SU-DHL-6 (cell line): ENCODE data around the gene CCDC198.

ENCODE experiments used
- H2AFZ ChIP-seq: fragments of 200-600 bp; sonication (generic); 2 replicates; pipeline ENCODE4 v1.6.1; 2014; ENCODE audit warnings: low read depth, mild to moderate bottlenecking, moderate library complexity, mixed read lengths, antibody characterized with exemption, low read length; ENCODE audit not compliant: severe bottlenecking
- H3F3A ChIP-seq: fragments of 200-600 bp; shearing (Covaris generic); 2 replicates; pipeline ENCODE4 v1.6.0; 2016; ENCODE audit warnings: antibody characterized with exemption, mild to moderate bottlenecking; ENCODE audit not compliant: insufficient read depth
- H3K27ac ChIP-seq: fragments of 200-600 bp; sonication (generic); 2 replicates; pipeline ENCODE4 v1.5.1; 2016; ENCODE audit warnings: low read depth, mild to moderate bottlenecking, low read length, moderate library complexity, mixed read lengths
- H3K27me3 ChIP-seq: fragments of 200-600 bp; sonication (generic), shearing (Covaris generic); 2 replicates; pipeline ENCODE4 v1.6.0; 2014; ENCODE audit warnings: mild to moderate bottlenecking, low read length
- H3K36me3 ChIP-seq: fragments of 200-600 bp; sonication (generic); 2 replicates; pipeline ENCODE4 v1.6.1; 2014; ENCODE audit warnings: mild to moderate bottlenecking, low read length, mixed read lengths
- H3K4me2 ChIP-seq: fragments of 300-600, 200-600 bp; shearing (Covaris generic), sonication (generic); 2 replicates; pipeline ENCODE4 v1.6.0; 2014; ENCODE audit warnings: low read length, low read depth, mild to moderate bottlenecking; ENCODE audit not compliant: poor library complexity, severe bottlenecking
- H3K4me3 ChIP-seq: fragments of 200-600 bp; sonication (generic); 2 replicates; pipeline ENCODE4 v1.5.1; 2014; ENCODE audit warnings: antibody characterized with exemption, low read length, mild to moderate bottlenecking, mixed read lengths; ENCODE audit not compliant: insufficient read depth, poor library complexity, severe bottlenecking
- H3K79me2 ChIP-seq: fragments of 200-600 bp; sonication (generic); 2 replicates; pipeline ENCODE4 v1.6.1; 2014; ENCODE audit warnings: mild to moderate bottlenecking, low read length, moderate library complexity; ENCODE audit not compliant: insufficient read depth
- H3K9ac ChIP-seq: fragments of 200-600 bp; sonication (generic); 2 replicates; pipeline ENCODE4 v1.7.0; 2014; ENCODE audit warnings: mild to moderate bottlenecking, low read length
- H3K9me2 ChIP-seq: fragments of 200-600 bp; sonication (generic); replicated peaks from 2 replicates; pipeline ENCODE4 v1.6.1; 2014; ENCODE audit warnings: low read length; ENCODE audit not compliant: insufficient read depth
- H3K9me3 ChIP-seq: fragments of 200-600 bp; sonication (generic); 2 replicates; pipeline ENCODE4 v1.6.1; 2014; ENCODE audit warnings: low read length, mixed read lengths; ENCODE audit not compliant: insufficient read depth
- H4K20me1 ChIP-seq: fragments of 200-600 bp; sonication (generic); 2 replicates; pipeline ENCODE4 v1.6.1; 2014; ENCODE audit warnings: low read depth, mild to moderate bottlenecking, antibody characterized with exemption, low read length, moderate library complexity, mixed read lengths
- CTCF ChIP-seq: fragments of 200-600 bp; sonication (generic); IDR thresholded peaks from one replicate; pipeline ENCODE4 v1.5.1; 2017; ENCODE audit warnings: antibody characterized with exemption, mild to moderate bottlenecking, low read length, moderate library complexity; ENCODE audit not compliant: insufficient read depth, poor library complexity, severe bottlenecking
- EZH2phosphoT487 ChIP-seq: fragments of 200-600 bp; sonication (generic), shearing (Covaris generic); conservative IDR thresholded peaks from 2 replicates; pipeline ENCODE4 v1.6.1; 2018; ENCODE audit warnings: mild to moderate bottlenecking, antibody characterized with exemption, low read length, moderate library complexity, mixed read lengths

The CCDC198 gene

GRCh38 chr14:57493467-57494181 lies at the start of gene CCDC198:
Gene CCDC198 (minus strand): TSS chr14:57493857. CDS start chr14:57493715, 142 bp downstream.
- Histone ChIP-seq H3K27ac (no peak within 1 kb of the TSS), H3F3A (no peaks in the 10 kb centered on the region), H2AFZ (no peak within 1 kb of the TSS), H3K27me3 (no peaks in the 10 kb centered on the region), H3K4me3 (no peak within 1 kb of the TSS), H3K79me2 (no peaks in the 10 kb centered on the region), H3K36me3 (no peaks in the 10 kb centered on the region), H3K9me3 (no peaks in the 10 kb centered on the region), H3K9me2 (no peaks in the 10 kb centered on the region), H3K4me2 (no peak within 1 kb of the TSS), H3K9ac (no peak within 1 kb of the TSS), H4K20me1 (no peaks in the 10 kb centered on the region)
- TF ChIP-seq EZH2phosphoT487 = no peak
- no peak for TF ChIP-seq CTCF

- Histone ChIP-seq H3K36me3 (no peaks in the 10 kb centered on the region), H3K27ac (no peak overlapping the region), H3K4me2 (no peak overlapping the region), H3K27me3 (no peaks in the 10 kb centered on the region), H3K9ac (no peak overlapping the region), H3K9me2 (no peaks in the 10 kb centered on the region), H3K4me3 (no peak overlapping the region), H2AFZ (no peak overlapping the region), H3F3A (no peaks in the 10 kb centered on the region), H4K20me1 (no peaks in the 10 kb centered on the region), H3K79me2 (no peaks in the 10 kb centered on the region), H3K9me3 (no peaks in the 10 kb centered on the region)
- no peak for TF ChIP-seq EZH2phosphoT487
- TF ChIP-seq CTCF = peak; percentile 59
These were observed 39.6 kb upstream of the CCDC198 start for GRCh38 chr14:57533214-57533613.

GRCh38 chr14:57530571-57530970 lies 36.9 kb upstream of the CCDC198 start:
- Histone ChIP-seq H3K79me2 (no peaks in the 10 kb centered on the region), H3K27ac (no peak overlapping the region)

More at GRCh38 chr14:57530571-57530970, 36.9 kb upstream of the CCDC198 start:
- Histone ChIP-seq H3K9me3 (no peaks in the 10 kb centered on the region), H3K36me3 (no peaks in the 10 kb centered on the region), H3K9ac (no peak overlapping the region), H3K27me3 (no peaks in the 10 kb centered on the region), H2AFZ (no peak overlapping the region), H3K9me2 (no peaks in the 10 kb centered on the region), H3K4me3 (no peak overlapping the region), H3F3A (no peaks in the 10 kb centered on the region), H3K4me2 (no peak overlapping the region), H4K20me1 (no peaks in the 10 kb centered on the region)
- no peak for TF ChIP-seq CTCF
- no peak for TF ChIP-seq EZH2phosphoT487
